HG02623 (cell line): ENCODE data around the gene FBH1.
"Not testable (repeated sequence)": the region's sequence is repeated elsewhere in the genome, so short reads cannot be mapped to it uniquely, and the experiment has no call there.

Source experiments
- ATAC-seq: cut with Tn5 transposase; IDR thresholded peaks from one replicate; pipeline ENCODE4 v1.9.1; 2021; ENCODE audit warnings: moderate library complexity; ENCODE audit not compliant: unreplicated experiment

Gene FBH1

DNA sequence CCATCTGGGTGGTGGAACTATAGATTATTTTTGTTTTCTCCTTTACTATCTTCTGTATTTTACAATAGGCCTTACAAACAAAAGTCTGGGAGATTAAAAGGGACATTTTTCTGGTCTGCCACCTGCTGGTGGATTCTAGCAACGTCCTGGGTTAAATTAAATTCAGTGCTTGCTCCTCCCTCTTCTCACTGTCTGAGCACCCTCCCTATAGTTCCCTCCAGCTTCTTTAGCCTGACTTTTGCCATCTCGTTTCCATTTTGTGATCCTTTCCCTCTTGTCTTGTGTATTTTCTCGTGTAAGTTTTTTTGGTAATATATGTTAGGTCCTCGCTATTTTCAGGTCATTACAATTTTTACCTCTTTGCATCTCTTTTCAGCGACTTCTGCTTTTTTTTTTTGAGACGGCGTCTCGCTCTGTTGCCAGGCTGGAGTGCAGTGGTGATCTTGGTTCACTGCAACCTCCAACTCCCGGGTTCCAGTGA lies 16.5 kb upstream of the FBH1 start:
- peak; percentile 74 for ATAC-seq

- ATAC-seq, result no peak
These were observed 13.8 kb upstream of the FBH1 start for GRCh38 chr10:5876181-5876768.

DNA sequence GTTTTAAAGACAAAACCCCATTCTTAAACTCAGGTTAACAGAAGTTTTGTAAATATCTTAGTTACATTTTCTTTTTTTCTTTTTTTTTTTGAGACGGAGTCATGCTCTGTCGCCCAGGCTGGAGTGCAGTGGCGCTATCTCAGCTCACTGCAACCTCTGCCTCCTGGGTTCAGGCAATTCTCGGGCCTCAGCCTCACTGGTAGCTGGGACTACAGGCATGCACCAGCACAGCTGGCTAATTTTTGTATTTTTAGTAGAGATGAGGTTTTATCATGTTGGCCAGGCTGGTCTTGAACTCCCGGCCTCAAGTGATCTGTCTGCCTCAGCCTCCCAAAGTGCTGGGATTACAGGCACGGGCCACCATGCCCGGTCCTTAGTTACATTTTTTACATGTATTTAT lies 13.0 kb upstream of the FBH1 start:
- ATAC-seq, result not testable (repeated sequence)

- ATAC-seq, result no peak
These were observed 7.1 kb upstream of the FBH1 start for GRCh38 chr10:5882961-5883360.

- no peak for ATAC-seq
These were observed 4.4 kb upstream of the FBH1 start for GRCh38 chr10:5885619-5886018.

GRCh38 chr10:5887029-5887428 lies 3.0 kb upstream of the FBH1 start:
- no peak for ATAC-seq

DNA sequence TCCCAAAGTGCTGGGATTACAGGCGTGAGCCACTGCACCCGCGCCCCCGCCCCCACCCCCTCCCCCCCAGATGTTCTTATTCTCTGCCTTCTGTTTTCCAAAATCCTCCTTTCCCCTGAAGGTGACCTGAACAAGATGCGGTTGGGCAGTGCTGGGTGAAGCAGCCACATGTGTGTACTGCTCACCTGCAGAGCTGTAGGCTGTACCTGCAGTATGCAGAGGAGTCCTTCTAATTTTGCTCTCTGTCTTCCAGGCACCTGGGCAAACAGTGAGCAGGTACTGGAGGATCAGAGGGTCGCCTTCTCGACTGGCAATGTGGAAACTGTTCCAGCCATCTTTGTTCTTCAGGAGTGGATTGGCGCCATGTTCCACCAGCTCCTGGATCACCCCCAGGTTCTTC lies 2.4 kb upstream of the FBH1 start:
- no peak for ATAC-seq

DNA sequence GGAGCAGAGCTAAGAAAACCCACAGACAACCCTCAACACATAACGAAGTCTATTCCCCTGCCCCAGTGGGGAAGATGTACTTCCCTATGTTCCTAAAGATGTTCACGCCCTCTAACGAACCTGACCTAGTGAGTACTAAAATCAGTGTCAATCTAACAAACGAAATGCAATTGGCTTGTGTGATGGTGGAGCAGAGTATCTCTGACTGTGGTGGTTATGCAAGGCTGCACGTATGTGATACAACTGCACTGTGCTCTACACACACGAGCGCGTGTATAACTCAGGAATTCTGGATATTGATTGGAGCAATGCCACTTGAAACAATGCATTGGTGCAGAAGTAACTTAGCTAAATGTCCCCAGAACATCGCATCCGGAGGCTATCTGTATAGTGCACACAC lies 1.7 kb upstream of the FBH1 start:
- no peak for ATAC-seq

DNA sequence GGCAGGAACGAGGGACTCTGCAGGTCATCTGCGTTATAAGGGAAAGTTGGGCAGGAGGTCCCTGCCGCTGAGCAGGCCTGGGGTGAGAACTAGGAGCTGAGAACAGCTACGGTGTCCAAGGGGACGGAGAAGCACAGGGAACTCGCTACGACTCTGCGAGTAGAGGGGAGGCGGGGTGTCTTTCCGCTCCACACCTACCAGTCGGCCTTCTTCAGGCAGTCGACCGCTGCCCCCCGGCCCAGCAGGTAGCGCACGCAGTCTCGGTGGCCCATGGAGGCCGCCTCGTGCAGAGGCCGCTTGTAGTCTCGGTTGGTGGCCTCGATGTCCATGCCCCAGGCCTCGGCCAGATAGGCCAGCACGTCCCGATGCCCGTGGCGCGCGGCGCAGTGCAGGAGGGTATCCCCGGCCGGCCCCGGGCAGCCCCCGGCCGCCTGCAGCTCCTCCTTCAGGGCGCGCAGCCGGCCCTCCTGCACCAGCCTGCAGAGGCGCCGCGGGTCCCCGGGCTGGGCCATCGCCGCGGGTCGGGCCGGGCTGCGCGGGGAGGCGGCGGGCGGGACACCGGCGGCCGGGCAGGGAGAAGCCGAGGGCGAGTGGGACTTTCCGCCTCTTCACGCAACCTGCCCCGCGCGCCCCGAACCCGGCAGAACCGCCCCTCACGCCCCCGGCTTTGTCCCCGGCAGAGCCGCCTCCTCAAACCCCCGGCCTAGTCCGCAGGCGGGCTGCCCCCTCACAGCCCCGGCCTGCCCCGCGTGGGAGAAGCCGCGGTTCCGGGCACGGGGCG lies 1.0 kb upstream of the FBH1 start:
- ATAC-seq, result peak; percentile 22

DNA sequence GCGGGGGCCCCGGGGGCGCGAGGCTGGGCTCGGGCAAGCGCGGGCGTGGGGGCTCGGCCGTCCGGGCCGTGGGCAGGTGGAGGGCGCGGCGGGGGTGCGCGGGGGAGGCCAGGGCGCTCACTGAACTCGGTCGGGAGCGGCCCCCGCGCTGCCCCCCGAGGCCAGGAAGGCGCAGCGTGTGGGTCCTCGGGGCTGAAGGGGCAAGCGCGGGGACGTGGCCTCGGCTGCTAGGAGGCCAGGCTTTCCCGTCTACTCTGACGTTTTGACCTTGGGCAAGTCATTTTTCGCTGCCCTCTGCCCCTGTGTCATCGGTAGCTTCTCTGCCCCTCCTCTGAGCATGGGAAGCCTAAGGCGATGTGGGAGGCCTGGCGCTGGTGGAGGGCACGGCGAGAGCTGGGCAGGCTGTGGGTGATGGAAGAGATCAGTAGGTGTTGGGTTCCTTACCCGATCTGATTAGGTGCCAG lies 441 bp downstream of the FBH1 start:
- ATAC-seq, result peak; percentile 9

GRCh38 chr10:5891009-5891408 lies 966 bp downstream of the FBH1 start:
- no peak for ATAC-seq

DNA sequence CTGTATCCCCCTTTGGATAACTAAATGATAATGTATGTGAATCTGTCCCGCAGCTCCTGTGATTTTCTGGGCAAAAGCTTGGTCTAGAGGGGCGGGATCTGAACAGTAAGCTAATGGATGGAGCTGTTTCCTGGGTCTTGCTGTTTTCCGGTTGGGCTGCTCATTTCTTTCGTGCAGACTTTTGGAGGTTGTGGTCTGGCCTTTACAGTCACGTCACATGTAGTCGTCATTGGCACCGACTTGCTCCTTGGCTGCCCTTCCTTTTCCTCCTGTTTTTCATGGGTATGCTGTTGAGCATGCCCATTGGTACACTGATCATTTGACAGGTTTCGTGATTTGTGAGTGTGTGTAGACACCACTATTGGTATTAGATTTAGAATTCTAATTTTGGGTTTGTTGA lies 2.0 kb downstream of the FBH1 start:
- ATAC-seq, result no peak

GRCh38 chr10:5893321-5893720 lies 3.3 kb downstream of the FBH1 start:
- no peak for ATAC-seq

DNA sequence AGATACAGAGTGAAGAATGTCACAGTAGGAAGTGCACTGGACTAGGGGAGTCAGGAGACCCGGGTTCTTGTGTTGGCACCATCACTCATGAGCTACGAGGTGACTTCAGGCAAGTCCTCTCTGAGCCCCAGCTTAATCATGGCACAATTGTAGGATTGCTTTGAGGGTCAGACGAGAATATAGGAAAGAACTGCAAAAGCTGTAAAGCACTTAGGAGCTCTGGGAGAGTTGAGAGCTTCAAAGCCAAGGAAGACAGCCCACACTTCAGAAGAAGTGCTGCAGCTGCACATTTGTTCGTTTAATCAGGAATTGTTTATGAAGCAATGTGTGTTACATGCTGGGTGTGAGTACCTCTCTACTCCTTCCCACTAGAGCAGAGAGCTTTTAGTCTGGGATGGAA lies 4.4 kb downstream of the FBH1 start:
- ATAC-seq, result no peak

DNA sequence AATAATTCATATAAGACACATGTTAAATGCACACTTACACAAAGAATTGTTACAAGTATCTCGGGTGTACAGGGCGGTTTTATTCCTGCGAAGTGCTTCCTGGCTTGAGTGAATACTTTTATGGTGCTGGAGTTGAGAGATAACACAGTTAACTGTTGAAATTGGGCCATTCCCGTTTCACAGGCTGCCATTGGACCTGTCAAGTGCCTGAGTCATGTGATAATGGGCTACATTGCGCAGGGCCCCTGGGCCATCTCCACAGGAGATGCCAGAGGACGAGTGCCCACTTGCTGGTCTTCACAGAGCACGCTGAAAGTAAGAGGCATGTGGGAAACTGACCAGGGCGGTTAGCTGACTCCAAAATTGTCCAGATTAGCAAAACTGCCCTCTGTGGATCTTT lies 4.8 kb downstream of the FBH1 start:
- no peak for ATAC-seq

GRCh38 chr10:5895365-5895764 lies 5.3 kb downstream of the FBH1 start:
- ATAC-seq, result peak; percentile 23

- ATAC-seq, result peak; percentile 73
These were observed 5.8 kb downstream of the FBH1 start for GRCh38 chr10:5895804-5896203.

DNA sequence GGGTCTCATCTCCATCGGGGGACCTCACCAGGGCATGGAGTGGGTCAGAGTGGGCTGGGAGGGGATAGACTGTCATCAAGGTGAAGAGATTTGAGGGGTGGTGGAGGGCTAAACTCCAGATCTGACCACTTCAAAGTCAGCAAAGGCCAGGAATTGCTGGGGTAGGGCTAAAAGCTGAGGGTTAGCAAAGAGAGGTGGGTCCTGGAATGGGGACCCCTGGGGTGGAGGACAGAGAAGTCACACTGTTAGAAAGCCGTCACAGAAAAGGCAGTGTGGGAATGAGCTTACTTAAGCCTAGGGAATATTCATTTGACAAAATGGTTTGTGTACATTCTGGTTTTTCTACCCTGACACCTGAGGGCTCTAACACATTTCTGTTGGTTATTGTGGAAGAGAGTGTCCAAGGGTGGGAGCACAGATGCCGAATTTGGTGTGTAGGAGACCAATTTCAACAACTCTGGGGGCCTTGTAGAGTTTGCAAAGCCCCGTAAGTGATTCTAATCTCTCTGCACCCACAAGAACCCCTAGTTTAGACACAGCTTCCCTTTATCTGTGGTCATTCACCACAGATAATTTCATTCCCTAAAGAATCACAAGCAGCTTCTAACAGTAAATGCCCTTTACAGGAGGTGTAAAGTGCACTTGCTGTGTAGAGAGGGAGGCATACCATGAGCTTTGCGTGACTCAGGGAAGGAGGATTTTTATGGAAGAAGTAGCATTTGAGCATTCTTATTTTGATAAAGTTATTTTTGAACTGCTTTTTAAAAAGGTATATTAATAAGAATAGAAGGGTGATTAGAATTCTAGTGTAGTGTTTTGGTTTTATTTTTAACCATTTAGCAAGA lies 6.4 kb downstream of the FBH1 start:
- peak; percentile 18 for ATAC-seq

DNA sequence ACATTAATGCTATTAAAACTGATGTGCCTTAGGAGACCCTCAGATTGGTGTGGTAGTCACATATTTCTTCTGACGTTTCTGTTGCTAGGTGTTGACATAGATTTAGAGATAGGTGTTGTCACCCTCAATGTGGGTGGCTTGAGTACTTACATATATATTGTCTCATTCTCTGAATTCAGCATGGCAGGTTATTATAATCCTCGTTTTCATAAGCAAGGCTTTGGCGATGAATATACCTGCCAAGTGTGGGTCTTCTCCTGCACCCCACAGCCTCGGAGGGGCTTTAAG lies 7.0 kb downstream of the FBH1 start:
- ATAC-seq, result no peak

GRCh38 chr10:5897504-5897903 lies 7.5 kb downstream of the FBH1 start:
- ATAC-seq, result no peak

GRCh38 chr10:5898163-5898562 lies 8.1 kb downstream of the FBH1 start:
- no peak for ATAC-seq

DNA sequence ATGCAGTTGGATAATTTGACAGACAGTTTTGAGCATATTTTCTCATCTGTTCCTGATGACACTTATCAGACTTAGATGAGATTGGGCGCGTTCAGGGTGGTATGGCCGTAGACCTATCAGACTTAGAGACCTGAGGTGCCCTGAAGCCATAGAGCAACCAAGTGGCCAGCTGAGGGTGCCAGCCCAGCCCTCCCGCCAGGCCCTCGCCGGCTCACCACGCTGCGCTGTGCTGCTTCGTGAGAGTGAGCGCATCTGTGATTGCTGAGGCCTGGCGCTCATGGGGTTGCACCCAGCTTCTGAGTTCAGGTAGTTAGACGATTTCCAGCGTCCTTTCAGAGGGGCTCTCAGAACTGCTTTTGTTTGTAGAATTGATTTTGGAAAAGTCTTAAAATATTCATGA lies 10.2 kb downstream of the FBH1 start:
- no peak for ATAC-seq
